ENCODE measurements around the gene POMP.
"Not testable (repeated sequence)": the region's sequence is repeated elsewhere in the genome, so short reads cannot be mapped to it uniquely, and the experiment has no call there.

The POMP gene

GRCh38 chr13:28657784-28658538 is 969 bp upstream of the POMP start:
- peaks cover 34% of the 10 kb centered on the region for H3K4me1 Mint-ChIP-seq (ENCODE audit: low read depth)

GRCh38 chr13:28658539-28658795 is 463 bp upstream of the POMP start:
- peaks cover 34% of the 10 kb centered on the region for H3K4me1 Mint-ChIP-seq (ENCODE audit: low read depth)
- peak overlapping the region; percentile 95 for H3K4me3 Mint-ChIP-seq
- H3K36me3 Mint-ChIP-seq (ENCODE audit: low read depth): peaks cover 22% of the 10 kb centered on the region
- no peaks in the 10 kb centered on the region for H3K27me3 Mint-ChIP-seq (ENCODE audit: low read depth)
- H3K27ac Mint-ChIP-seq: peak overlapping the region; percentile 97
- H3K9me3 Mint-ChIP-seq: no peaks in the 10 kb centered on the region

More at GRCh38 chr13:28657784-28658538, 969 bp upstream of the POMP start:
- Mint-ChIP-seq H3K27ac (peak overlapping the region; percentile 97), H3K9me3 (no peaks in the 10 kb centered on the region), H3K36me3 (ENCODE audit: low read depth) (peaks cover 22% of the 10 kb centered on the region), H3K4me3 (peak overlapping the region; percentile 95), H3K27me3 (ENCODE audit: low read depth) (no peaks in the 10 kb centered on the region)

- no peaks in the 10 kb centered on the region for H3K9me3 Mint-ChIP-seq
- peak overlapping the region; percentile 95 for H3K4me3 Mint-ChIP-seq
- peaks cover 23% of the 10 kb centered on the region for H3K36me3 Mint-ChIP-seq (ENCODE audit: low read depth)
- H3K27ac Mint-ChIP-seq: peak overlapping the region; percentile 97
- H3K27me3 Mint-ChIP-seq (ENCODE audit: low read depth): no peaks in the 10 kb centered on the region
- H3K4me1 Mint-ChIP-seq (ENCODE audit: low read depth): peaks cover 35% of the 10 kb centered on the region
Observed at GRCh38 chr13:28659621-28659970, 666 bp downstream of the POMP start.

GRCh38 chr13:28666897-28667488 is 8.1 kb downstream of the POMP start:
- Mint-ChIP-seq H3K4me3 (no peak overlapping the region), H3K4me1 (ENCODE audit: low read depth) (peaks cover 16% of the 10 kb centered on the region), H3K9me3 (no peaks in the 10 kb centered on the region), H3K27me3 (ENCODE audit: low read depth) (no peaks in the 10 kb centered on the region), H3K27ac (no peak overlapping the region), H3K36me3 (ENCODE audit: low read depth) (peaks cover 67% of the 10 kb centered on the region)

GRCh38 chr13:28671126-28671792 is 12.3 kb downstream of the POMP start:
- Mint-ChIP-seq H3K4me3 (no peak overlapping the region), H3K36me3 (ENCODE audit: low read depth) (peaks cover 65% of the 10 kb centered on the region), H3K4me1 (ENCODE audit: low read depth) (peaks cover 12% of the 10 kb centered on the region), H3K9me3 (no peaks in the 10 kb centered on the region), H3K27me3 (ENCODE audit: low read depth) (no peaks in the 10 kb centered on the region), H3K27ac (no peak overlapping the region)

GRCh38 chr13:28678809-28679208 is 19.9 kb downstream of the POMP start:
- Mint-ChIP-seq H3K27me3 (ENCODE audit: low read depth) (no peaks in the 10 kb centered on the region), H3K4me3 (no peak overlapping the region), H3K27ac (no peak overlapping the region), H3K4me1 (ENCODE audit: low read depth) (peaks cover 7% of the 10 kb centered on the region), H3K9me3 (no peaks in the 10 kb centered on the region), H3K36me3 (ENCODE audit: low read depth) (peaks cover 19% of the 10 kb centered on the region)

GRCh38 chr13:28679628-28680027 is 20.7 kb downstream of the POMP start:
- no peaks in the 10 kb centered on the region for H3K27me3 Mint-ChIP-seq (ENCODE audit: low read depth)
- H3K27ac Mint-ChIP-seq: no peak overlapping the region
- H3K4me1 Mint-ChIP-seq (ENCODE audit: low read depth): peaks cover 5% of the 10 kb centered on the region
- peaks cover 11% of the 10 kb centered on the region for H3K36me3 Mint-ChIP-seq (ENCODE audit: low read depth)
- no peak overlapping the region for H3K4me3 Mint-ChIP-seq
- no peaks in the 10 kb centered on the region for H3K9me3 Mint-ChIP-seq

GRCh38 chr13:28680541-28680940 is 21.6 kb downstream of the POMP start:
- H3K4me3 Mint-ChIP-seq: no peak overlapping the region
- no peaks in the 10 kb centered on the region for H3K9me3 Mint-ChIP-seq
- H3K36me3 Mint-ChIP-seq (ENCODE audit: low read depth): peaks cover 8% of the 10 kb centered on the region
- H3K27ac Mint-ChIP-seq: no peak overlapping the region
- H3K27me3 Mint-ChIP-seq (ENCODE audit: low read depth): no peaks in the 10 kb centered on the region
- H3K4me1 Mint-ChIP-seq (ENCODE audit: low read depth): peaks cover 3% of the 10 kb centered on the region

GRCh38 chr13:28683169-28683568 is 24.2 kb downstream of the POMP start:
- H3K9me3 Mint-ChIP-seq; H3K36me3 Mint-ChIP-seq (ENCODE audit: low read depth); H3K27me3 Mint-ChIP-seq (ENCODE audit: low read depth); H3K27ac Mint-ChIP-seq; H3K4me3 Mint-ChIP-seq; H3K4me1 Mint-ChIP-seq (ENCODE audit: low read depth): not testable (repeated sequence)

GRCh38 chr13:28684257-28684656 is 25.3 kb downstream of the POMP start:
- peaks cover 1% of the 10 kb centered on the region for H3K4me1 Mint-ChIP-seq (ENCODE audit: low read depth)
- H3K36me3 Mint-ChIP-seq (ENCODE audit: low read depth): peaks cover 1% of the 10 kb centered on the region
- peaks cover 5% of the 10 kb centered on the region for H3K9me3 Mint-ChIP-seq
- H3K27me3 Mint-ChIP-seq (ENCODE audit: low read depth): peaks cover 10% of the 10 kb centered on the region
- no peak overlapping the region for H3K4me3 Mint-ChIP-seq
- no peak overlapping the region for H3K27ac Mint-ChIP-seq

- no peaks in the 10 kb centered on the region for H3K36me3 Mint-ChIP-seq (ENCODE audit: low read depth)
- no peak overlapping the region for H3K27ac Mint-ChIP-seq
- peaks cover 1% of the 10 kb centered on the region for H3K4me1 Mint-ChIP-seq (ENCODE audit: low read depth)
- peaks cover 18% of the 10 kb centered on the region for H3K27me3 Mint-ChIP-seq (ENCODE audit: low read depth)
- no peak overlapping the region for H3K4me3 Mint-ChIP-seq
- H3K9me3 Mint-ChIP-seq: peaks cover 10% of the 10 kb centered on the region
Observed at GRCh38 chr13:28685114-28685513, 26.2 kb downstream of the POMP start.

GRCh38 chr13:28685892-28686291 is 27.0 kb downstream of the POMP start:
- Mint-ChIP-seq H3K27ac (no peak overlapping the region), H3K27me3 (ENCODE audit: low read depth) (peaks cover 24% of the 10 kb centered on the region), H3K4me1 (ENCODE audit: low read depth) (peaks cover 1% of the 10 kb centered on the region), H3K4me3 (no peak overlapping the region), H3K9me3 (peaks cover 10% of the 10 kb centered on the region), H3K36me3 (ENCODE audit: low read depth) (no peaks in the 10 kb centered on the region)

GRCh38 chr13:28693605-28694491 is 34.9 kb downstream of the POMP start:
- H3K4me3 Mint-ChIP-seq; H3K36me3 Mint-ChIP-seq (ENCODE audit: low read depth); H3K4me1 Mint-ChIP-seq (ENCODE audit: low read depth); H3K27ac Mint-ChIP-seq: not testable (repeated sequence)
- Mint-ChIP-seq H3K27me3 (ENCODE audit: low read depth) (peaks cover 20% of the 10 kb centered on the region), H3K9me3 (peaks cover 12% of the 10 kb centered on the region)

GRCh38 chr13:28697441-28697840 is 38.5 kb downstream of the POMP start:
- H3K27ac Mint-ChIP-seq: no peak overlapping the region

More at GRCh38 chr13:28697441-28697840, 38.5 kb downstream of the POMP start:
- Mint-ChIP-seq H3K9me3 (peaks cover 4% of the 10 kb centered on the region), H3K4me1 (ENCODE audit: low read depth) (no peaks in the 10 kb centered on the region), H3K36me3 (ENCODE audit: low read depth) (peaks cover 12% of the 10 kb centered on the region), H3K27me3 (ENCODE audit: low read depth) (no peaks in the 10 kb centered on the region), H3K4me3 (no peak overlapping the region)
